NCI-H748 treated with DMSO at 0.1 percent for 48 hours (cell line): ENCODE results near the gene MFAP2.
"Not testable (repeated sequence)": the region's sequence is repeated elsewhere in the genome, so short reads cannot be mapped to it uniquely, and the experiment has no call there.

ENCODE experiments used
- DNase-seq: peaks from one replicate; lab custom pipeline; 2025; lab: John Stamatoyannopoulos, UW

Gene MFAP2

GRCh38 chr1:16979475-16980327 is 719 bp downstream of the MFAP2 start:
- DNase-seq = no peak

DNA sequence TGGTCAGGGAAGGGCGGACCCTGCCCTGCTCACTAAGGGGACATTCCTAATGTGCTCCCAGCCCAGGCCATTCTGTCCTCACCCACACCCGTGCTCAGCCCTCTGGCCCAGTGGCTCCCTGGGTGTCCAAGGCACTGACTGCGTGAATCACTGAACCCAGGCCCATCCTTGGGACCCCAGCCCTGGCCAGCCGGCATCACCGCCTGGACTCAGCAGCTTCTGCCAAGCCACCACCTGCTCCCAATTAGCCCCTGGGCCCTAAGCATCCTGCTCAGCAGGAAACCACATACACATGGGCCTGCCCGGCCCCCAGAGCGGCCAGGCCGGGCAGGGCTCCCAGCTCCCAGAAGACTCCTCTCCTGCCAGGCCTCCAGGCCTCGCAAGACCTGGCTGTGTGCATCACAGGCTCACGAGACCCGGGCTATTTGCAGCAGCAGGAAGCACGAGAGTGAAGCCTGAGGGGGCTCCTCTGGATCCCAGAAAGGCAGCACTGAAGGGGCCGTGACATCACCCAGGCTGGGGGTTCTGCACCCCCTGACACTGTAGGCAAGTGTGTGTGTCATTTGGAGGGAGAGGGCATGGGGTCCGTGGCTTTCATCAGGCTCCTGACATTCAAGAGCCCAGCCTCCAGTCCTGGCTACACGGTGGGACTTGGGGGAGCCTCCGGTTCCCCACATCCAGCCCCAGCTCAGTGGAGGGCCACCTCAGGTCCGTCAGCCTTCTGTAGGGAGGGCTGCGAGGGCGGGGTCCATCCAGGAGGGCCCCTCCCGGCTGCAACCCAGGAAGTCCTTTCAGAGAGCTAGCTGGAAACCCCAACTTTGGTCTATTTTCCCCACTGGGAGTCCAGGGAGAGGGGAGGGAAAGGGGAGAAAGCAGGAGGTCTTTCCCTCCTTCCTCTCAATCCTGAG is 1.6 kb downstream of the MFAP2 start:
- DNase-seq = no peak

DNA sequence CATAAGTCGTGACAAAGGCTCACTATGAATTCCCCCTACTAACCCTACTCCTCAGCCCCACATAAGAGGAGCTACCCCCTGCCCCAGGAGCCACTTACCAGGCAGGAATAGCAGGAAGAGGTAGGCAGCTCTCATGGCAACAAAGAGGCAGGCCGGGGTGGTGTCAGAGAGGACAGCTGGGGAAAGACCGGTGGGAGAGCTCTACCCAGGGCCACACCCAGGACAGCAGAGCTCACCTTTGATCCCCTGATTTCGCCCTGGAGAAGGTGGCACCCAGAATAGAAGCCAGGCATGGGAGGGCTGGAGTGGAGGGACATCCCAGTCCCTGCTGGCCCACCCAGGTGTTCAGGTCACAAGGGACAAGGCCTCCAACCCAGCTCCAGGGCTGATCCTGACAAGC is 2.3 kb downstream of the MFAP2 start:
- no peak for DNase-seq

DNA sequence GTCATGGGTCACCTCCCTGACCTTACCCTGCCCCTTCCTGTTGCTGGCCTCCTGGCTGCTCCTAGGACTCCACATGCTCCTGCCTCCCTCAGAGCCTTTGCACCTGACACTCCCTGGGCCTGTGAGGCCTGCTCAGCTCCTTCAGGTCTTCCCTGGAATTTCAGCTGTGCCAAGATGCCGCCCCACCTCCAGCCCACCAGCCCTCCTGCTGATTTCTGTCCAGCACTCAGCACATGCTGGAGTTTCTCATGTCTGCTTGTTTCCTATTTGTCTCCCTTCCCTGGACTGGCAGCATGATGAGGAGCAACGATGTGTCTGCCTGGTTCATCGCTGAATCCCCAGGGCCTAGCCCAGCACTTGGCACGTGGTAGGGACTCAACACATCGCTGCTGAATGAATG is 3.0 kb downstream of the MFAP2 start:
- DNase-seq = no peak

DNA sequence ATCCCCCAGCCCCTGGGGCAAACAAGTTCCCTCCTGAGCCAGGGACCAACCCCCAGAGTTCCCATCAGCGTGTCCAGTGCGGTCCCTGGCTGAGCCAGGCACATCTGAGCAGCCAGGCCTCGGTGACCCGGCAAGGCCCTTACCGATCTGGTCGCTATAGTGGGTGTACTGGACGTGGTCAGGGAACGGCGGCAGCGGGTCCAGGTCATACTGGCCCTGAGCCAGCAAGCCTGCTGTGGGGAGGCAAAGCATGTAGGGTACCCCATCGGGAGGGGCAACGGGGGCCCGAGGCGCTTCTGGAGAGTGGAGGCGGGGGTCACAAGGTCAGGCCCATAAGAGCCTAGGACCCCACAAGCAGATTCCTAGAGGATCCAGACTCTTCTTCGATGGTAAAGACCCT is 3.5 kb downstream of the MFAP2 start:
- no peak for DNase-seq

DNA sequence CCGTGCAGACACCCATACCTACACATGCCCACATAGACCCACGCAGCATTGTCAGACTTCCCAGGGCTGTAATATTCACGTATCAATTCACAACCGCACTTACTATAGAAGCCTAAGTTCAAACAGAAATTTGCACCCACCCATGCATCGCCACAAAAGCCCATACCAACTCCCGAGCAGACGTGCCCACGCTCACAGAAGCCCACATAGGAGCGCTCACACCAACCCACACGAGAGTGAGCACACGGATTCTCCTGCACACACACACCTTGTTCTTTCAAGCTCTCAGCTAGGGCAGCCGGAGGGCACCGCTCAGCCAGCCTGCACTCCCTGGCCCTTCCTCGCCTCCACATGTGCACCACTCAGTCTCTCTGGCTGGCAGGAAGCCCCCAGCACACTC is 4.6 kb downstream of the MFAP2 start:
- DNase-seq = no peak

GRCh38 chr1:16975211-16975610 is 5.2 kb downstream of the MFAP2 start:
- no peak for DNase-seq

DNA sequence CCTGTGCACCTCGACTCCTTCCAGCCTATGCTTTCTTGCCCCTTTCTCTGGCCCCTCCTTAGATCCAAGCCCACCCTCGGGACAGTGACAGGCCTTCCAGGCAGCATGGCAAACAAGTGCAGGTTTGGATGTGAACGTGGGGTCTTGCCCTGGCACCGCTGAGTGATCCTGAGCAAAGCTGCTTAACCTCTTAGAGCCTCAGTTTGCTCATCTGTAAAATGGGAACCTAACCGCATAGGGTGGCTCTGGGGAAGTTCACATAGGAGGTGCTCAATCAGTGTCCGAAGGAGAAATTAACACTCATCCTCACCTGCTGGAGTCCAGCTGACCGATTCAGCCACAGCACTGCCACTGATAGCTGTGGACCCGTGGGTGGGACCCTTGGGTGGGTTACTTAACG is 7.2 kb downstream of the MFAP2 start:
- no peak for DNase-seq

GRCh38 chr1:16972189-16972895 is 8.1 kb downstream of the MFAP2 start:
- no peak for DNase-seq

DNA sequence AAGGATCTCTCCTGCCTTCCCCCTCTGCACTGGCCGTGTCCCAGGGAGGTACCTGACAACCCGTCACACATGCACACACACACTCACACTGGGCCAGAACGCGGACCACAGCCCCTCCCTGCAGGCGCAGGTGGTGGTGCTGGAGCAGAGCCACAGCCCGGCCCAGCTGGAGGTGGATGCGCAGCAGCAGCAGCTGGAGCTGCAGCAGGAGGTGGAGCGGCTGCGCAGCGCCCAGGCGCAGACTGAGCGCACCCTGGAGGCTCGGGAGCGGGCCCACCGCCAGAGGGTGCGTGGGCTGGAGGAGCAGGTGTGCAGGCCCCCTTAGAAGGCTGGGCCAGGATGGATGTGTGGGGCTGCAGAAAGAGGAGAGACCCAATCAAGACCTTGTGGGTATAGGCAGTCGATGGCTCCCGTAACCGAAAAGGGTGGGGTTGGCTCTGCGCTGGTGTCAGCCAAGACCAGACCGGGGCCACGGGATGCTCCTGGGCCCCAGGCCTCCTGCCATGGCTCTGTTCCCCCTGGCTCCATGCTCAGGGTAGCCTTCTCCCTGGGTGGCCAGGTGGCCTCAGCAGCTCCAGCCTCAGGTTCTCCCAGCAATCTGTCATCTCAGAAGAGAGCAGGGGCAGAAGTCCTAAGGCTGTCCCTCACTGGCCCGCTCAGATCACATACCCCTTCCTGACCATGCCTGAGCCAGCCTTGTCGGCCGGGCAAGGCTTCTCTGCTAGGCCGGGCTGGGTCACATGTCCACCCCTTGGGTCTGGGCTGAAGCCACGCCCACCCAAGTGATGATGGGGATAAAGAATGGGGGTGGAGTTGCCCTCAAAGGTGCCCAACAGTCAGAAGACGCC is 8.9 kb downstream of the MFAP2 start:
- DNase-seq = no peak

GRCh38 chr1:16970132-16970910 is 10.1 kb downstream of the MFAP2 start:
- DNase-seq = no peak

DNA sequence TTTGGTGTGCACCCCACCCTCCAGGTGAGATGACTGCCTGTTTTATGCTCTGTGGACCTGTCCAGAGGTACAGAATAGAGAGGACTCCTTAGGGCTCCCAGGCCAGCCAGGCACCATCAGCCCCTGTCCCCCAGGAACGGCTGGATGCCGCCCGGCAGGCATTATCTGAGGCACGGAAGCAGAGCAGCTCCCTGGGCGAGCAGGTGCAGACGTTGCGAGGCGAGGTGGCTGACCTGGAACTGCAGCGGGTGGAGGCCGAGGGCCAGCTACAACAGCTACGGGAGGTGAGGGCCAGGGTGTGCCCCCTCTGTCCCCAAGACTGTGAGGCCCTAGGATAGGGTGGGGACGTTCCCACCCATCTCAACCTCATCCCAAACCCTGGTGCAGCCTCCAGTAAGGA is 10.8 kb downstream of the MFAP2 start:
- no peak for DNase-seq

- no peak for DNase-seq
Measured at GRCh38 chr1:16969057-16969611, 11.3 kb downstream of the MFAP2 start.

- DNase-seq = no peak
Measured at GRCh38 chr1:16968372-16968771, 12.0 kb downstream of the MFAP2 start.

GRCh38 chr1:16967962-16968361 is 12.5 kb downstream of the MFAP2 start:
- DNase-seq = no peak

GRCh38 chr1:16967095-16967575 is 13.3 kb downstream of the MFAP2 start:
- no peak for DNase-seq

DNA sequence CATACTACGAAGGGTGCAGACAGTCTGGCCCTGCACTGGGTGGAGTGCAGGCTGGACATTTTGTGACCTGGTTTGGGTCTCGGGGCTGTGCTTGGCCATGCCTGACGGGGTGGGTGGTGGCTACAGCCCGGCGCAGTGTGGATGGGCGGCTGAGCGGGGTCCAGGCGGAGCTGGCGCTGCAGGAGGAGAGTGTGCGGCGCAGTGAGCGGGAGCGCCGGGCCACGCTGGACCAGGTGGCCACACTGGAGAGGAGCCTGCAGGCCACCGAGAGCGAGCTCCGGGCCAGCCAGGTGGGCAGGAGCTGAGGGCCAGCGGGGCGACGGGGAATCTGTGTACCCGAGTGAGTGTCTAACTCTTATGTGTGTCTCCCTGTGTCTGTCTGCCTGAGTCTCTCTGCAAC is 14.1 kb downstream of the MFAP2 start:
- no peak for DNase-seq

DNA sequence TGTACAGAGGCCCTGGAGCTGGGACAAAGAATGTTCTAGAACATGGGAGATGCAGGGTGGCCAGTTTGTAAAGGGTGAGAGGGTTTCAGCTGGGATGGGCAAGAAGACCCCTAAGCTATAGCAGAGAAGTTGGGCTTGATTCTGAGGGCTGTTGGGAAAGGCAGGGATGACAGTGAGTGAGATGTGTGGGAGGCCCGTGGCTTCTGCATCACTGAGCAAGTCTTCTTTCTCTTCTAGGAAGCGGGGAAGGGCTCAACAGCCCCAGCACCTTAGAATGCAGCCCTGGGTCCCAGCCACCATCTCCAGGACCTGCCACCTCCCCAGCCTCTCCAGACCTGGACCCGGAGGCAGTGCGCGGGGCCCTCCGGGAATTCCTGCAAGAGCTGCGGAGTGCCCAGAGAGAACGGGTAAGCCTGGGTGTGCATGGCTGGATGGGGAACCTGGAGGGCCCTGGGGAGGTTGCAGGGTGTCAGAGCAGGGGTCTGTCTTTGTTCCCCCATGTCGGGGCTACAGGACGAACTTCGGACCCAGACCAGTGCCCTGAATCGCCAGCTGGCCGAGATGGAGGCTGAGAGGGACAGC is 14.8 kb downstream of the MFAP2 start:
- DNase-seq = no peak

GRCh38 chr1:16964169-16964568 is 16.3 kb downstream of the MFAP2 start:
- DNase-seq = not testable (repeated sequence)
